Thyroid gland (tissue), 4 donors: ENCODE measurements around the gene CD300LB. TPM values are rescaled to one million over a fixed set of nuclear protein-coding genes. Genes with fewer than 3 reads are reported as not detected.

Experiments
- DNase-seq, 2 donors: peaks; one replicate each; pipeline ENCODE4 v3.0.0-alpha.2; 2019
- H3K27ac ChIP-seq, 3 donors: fragments of 200-600 bp; sonication (generic); 1 replicate in 2 of 3; 2 replicates in 1 of 3; pipeline ENCODE4 v1.5.1; 2016 to 2019; ENCODE audit warnings: mild to moderate bottlenecking in 1 of 3, moderate library complexity in 1 of 3
- H3K27me3 ChIP-seq: fragments of 200-600 bp; sonication (generic); one replicate; pipeline ENCODE4 v1.5.1; 2019
- H3K36me3 ChIP-seq, 2 donors: fragments of 200-600 bp; sonication (generic); one replicate each; pipeline ENCODE4 v1.5.1; 2016 to 2019
- H3K4me1 ChIP-seq, 2 donors: fragments of 200-600 bp; sonication (generic); one replicate each; pipeline ENCODE4 v1.5.1; 2017 to 2019
- H3K4me3 ChIP-seq, 3 donors: fragments of 200-600 bp; sonication (generic); replicated peaks in 1 of 3; 1 replicate in 2 of 3; 2 replicates in 1 of 3; pipeline ENCODE4 v1.5.1; 2016; ENCODE audit warnings: mild to moderate bottlenecking in 1 of 3
- H3K9me3 ChIP-seq: fragments of 200-600 bp; sonication (generic); one replicate; pipeline ENCODE4 v1.5.1; 2017
- POLR2A ChIP-seq, 2 donors: fragments of 450-650 bp; IDR thresholded peaks; one replicate each; pipeline ENCODE4 v1.6.1; 2017; ENCODE audit warnings: antibody characterized with exemption in 2 of 2, mild to moderate bottlenecking in 2 of 2, moderate library complexity in 1 of 2
- WGBS, 2 donors: methylation state at CpG; one replicate each; pipeline ENCODE4 v1.1.5; 2017; 5-methylcytosine and 5-hydroxymethylcytosine counted together
- intact Hi-C: fragments of 100-400 bp; cut with DNase I; formaldehyde crosslinking; loops from one replicate; pipeline ENCODE4 v1.15.1; 2023
- total RNA-seq, 4 donors: library from RNA; depleted of rRNA; stranded (reverse); fragments of >200 nt; gene quantifications; one replicate each; pipeline ENCODE4 v1.2.3, GENCODE V29; 2016
- TF ChIP-seq, protein P1 (sequence below), 6 experiments: fragments of 200-600 bp in 3 of 6; fragments of 450-650 bp in 3 of 6; sonication (generic) in 3 of 6; IDR thresholded peaks; one replicate each; pipeline ENCODE4 v1.5.1; 2016 to 2019; ENCODE audit warnings: antibody characterized with exemption in 6 of 6, mild to moderate bottlenecking in 2 of 6, inconsistent platforms in 1 of 6, moderate library complexity in 1 of 6

The CD300LB gene
- total RNA-seq, 4 donors from 2014 or later = not detected

DNA sequence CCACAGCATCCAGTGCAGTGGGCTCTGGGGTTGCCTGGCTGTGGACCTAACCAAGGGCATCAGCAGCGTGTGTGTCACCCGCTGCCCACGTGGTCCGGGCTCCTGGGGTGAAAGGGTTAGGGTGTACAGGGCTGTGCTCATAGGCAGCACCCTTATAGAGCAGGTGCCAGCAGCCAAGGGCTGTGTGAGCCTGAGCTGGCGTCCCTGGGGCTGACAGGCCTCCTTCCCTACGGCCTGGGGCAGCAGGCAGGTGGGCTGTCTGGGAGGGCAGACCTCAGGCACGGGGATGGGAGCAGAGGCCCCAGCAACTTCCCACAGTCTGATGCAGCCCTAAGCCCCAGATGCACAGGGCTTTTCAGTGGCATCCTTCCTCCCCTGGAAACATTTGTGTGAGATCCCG lies 51.0 kb downstream of the CD300LB start:
- WGBS, 2 donors = 81 to 82% methylated on average over 7 of the region's 8 CpGs
- Histone ChIP-seq H3K36me3 (no peaks in the 10 kb centered on the region), H3K4me3 (no peak overlapping the region), H3K27ac (no peak overlapping the region), H3K4me1 (no peaks in the 10 kb centered on the region), H3K9me3 (no peaks in the 10 kb centered on the region), H3K27me3 (no peaks in the 10 kb centered on the region)
- TF ChIP-seq, protein P1, sequence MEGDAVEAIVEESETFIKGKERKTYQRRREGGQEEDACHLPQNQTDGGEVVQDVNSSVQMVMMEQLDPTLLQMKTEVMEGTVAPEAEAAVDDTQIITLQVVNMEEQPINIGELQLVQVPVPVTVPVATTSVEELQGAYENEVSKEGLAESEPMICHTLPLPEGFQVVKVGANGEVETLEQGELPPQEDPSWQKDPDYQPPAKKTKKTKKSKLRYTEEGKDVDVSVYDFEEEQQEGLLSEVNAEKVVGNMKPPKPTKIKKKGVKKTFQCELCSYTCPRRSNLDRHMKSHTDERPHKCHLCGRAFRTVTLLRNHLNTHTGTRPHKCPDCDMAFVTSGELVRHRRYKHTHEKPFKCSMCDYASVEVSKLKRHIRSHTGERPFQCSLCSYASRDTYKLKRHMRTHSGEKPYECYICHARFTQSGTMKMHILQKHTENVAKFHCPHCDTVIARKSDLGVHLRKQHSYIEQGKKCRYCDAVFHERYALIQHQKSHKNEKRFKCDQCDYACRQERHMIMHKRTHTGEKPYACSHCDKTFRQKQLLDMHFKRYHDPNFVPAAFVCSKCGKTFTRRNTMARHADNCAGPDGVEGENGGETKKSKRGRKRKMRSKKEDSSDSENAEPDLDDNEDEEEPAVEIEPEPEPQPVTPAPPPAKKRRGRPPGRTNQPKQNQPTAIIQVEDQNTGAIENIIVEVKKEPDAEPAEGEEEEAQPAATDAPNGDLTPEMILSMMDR (IDR thresholded peaks at IDR 0.05) = no peak
- no peak for TF ChIP-seq POLR2A (IDR thresholded peaks at IDR 0.05)
- DNase-seq = no peak
- intact Hi-C loops = no loop called here

DNA sequence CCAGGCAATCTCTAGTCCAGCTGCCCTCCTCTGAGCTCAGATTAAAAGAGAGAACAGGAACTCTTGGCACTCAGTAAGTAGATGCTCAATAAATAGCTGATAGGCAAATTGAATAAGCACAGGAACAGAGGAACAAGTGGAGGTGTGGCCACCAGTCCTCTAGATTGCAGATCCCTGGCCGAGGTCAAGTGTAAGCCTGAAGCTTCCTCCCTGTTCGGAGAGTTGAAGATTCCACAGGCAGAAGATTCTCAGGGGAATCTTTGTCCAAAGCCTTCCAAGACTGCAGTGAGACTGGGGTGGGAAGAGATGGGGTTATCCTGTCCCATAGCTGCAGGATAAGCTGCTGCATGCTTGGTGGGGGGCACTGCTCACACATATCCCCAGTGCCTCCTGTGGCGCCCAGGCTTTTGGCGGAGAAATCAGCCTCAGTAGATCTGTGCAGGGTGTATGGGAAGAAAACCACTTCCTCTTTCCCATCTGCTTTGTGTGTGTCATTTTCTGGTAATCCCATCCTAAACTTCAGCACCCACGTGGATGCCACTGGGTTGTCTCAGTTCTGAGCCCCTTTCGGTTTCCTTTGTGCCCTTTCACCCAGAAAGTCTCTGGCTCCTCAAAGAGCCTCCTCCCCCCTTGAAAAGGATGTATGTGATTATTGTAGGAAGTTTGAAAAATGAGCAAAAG lies 52.7 kb downstream of the CD300LB start:
- Histone ChIP-seq H3K4me3 (no peak overlapping the region), H3K27ac (no peak overlapping the region), H3K27me3 (no peaks in the 10 kb centered on the region), H3K4me1 (no peaks in the 10 kb centered on the region), H3K9me3 (no peaks in the 10 kb centered on the region), H3K36me3 (no peaks in the 10 kb centered on the region)
- intact Hi-C loops = no loop called here
- 59 to 63% methylated on average over 5 to 6 of the region's 6 CpGs for whole genome bisulfite sequencing, 2 donors
- DNase-seq = no peak
- TF ChIP-seq POLR2A (IDR thresholded peaks at IDR 0.05) = no peak

DNA sequence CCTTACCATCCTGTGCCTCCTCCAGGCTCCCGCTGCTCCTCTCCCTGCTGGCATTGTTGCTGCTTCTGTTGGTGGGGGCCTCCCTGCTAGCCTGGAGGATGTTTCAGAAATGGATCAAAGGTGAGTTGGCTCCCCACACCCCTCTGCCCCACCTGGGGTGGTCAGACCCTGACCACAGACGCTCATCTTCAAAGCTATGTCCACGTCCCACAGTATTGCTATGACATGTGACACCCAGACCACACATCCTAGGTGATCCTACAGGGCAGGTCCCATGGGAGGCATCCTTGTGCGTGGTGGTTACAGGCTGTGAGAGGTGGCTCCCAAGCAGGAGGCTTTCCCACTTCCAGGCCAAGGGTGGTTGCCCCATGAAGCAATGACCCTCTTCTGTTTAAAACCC lies 53.9 kb downstream of the CD300LB start:
- TF ChIP-seq, protein P1 (IDR thresholded peaks at IDR 0.05) = no peak
- no peak for TF ChIP-seq POLR2A (IDR thresholded peaks at IDR 0.05)
- H3K4me1 ChIP-seq = no peaks in the 10 kb centered on the region
- intact Hi-C loops = no loop called here
- H3K36me3 ChIP-seq = no peaks in the 10 kb centered on the region
- H3K27ac ChIP-seq = no peak overlapping the region
- H3K4me3 ChIP-seq = no peak overlapping the region
- 87 to 92% methylated on average over 4 of the region's 4 CpGs for WGBS, 2 donors
- no peaks in the 10 kb centered on the region for H3K27me3 ChIP-seq
- no peak for DNase-seq
- H3K9me3 ChIP-seq = no peaks in the 10 kb centered on the region

DNA sequence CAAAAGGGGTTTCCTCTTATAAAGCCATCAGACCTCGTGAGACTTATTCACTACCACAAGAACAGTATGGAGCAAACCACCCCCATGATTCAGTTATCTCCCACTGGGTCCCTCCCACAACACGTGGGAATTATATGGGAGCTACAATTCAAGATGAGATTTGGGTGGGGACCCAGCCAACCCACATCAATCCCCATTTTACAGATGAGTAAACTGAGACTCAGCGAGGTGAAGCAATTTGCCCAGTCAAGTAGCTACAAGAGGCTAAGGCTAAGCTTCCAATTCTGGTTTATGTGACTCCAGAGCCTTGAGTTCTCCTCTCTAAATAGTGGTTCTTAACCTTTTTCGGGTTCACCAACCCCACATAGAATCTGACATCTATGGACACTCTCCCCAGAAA lies 56.1 kb downstream of the CD300LB start:
- TF ChIP-seq, protein P1 (IDR thresholded peaks at IDR 0.05) = no peak
- Histone ChIP-seq H3K27ac (no peak overlapping the region), H3K4me3 (no peak overlapping the region), H3K36me3 (no peaks in the 10 kb centered on the region), H3K9me3 (no peaks in the 10 kb centered on the region), H3K4me1 (no peaks in the 10 kb centered on the region), H3K27me3 (no peaks in the 10 kb centered on the region)
- 90 to 94% methylated on average over 4 of the region's 4 CpGs for WGBS, 2 donors
- no peak for DNase-seq
- intact Hi-C loops = no loop called here

DNA sequence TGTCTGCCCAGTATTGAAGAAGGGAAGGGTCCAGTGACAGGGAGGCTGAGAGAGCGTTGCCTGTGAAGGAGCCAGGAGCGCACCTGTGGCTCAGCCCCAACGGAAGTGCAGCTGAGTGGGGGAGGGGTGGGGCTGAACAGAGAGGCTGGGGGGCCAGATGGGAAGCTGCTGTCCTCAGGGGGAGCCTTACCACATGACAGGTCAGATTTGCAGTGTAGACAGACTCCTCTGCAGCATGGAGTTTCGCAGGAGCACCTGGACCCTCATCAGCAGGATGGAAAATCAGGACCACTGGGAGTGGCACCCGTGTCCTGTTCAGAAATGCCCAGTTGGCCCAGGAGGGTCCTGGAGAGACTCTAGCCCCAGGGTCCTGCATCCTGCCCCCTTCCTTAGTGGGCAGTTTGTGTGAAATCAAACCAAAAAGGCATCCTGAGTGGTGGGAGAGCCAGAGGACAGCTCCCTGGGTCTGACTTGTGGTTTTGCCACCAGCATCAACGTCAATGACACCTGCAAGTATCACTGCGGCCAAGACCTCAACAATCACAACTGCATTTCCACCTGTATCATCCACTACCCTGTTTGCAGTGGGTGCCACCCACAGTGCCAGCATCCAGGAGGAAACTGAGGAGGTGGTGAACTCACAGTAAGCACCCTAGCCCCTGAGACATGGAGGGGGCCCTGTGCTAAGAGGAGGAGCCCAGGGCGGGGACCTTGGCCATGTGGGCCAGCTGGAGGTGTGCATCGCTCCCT lies 57.1 kb downstream of the CD300LB start:
- Histone ChIP-seq H3K9me3 (no peaks in the 10 kb centered on the region), H3K4me1 (no peaks in the 10 kb centered on the region), H3K27ac (no peak overlapping the region), H3K36me3 (no peaks in the 10 kb centered on the region), H3K27me3 (no peaks in the 10 kb centered on the region), H3K4me3 (no peak overlapping the region)
- intact Hi-C loops = no loop called here
- TF ChIP-seq, protein P1 (IDR thresholded peaks at IDR 0.05) = no peak
- no peak for TF ChIP-seq POLR2A (IDR thresholded peaks at IDR 0.05)
- DNase-seq = no peak
- WGBS, 2 donors = 73 to 78% methylated on average over 8 to 9 of the region's 9 CpGs
